Subcutaneous abdominal adipose tissue (tissue), 5 donors: ENCODE measurements around the gene ISCA2.
"Not testable (repeated sequence)": the region's sequence is repeated elsewhere in the genome, so short reads cannot be mapped to it uniquely, and the experiment has no call there.

Experiments used
- H3K27ac ChIP-seq: one replicate; pipeline ENCODE4 v1.7.0; 2013; ENCODE audit warnings: low read depth, mild to moderate bottlenecking, inconsistent platforms, low read length, moderate library complexity
- H3K27me3 ChIP-seq, 5 donors: one replicate each; pipeline ENCODE4 v1.7.0; 2013; ENCODE audit warnings: low read length in 5 of 5, inconsistent platforms in 1 of 5; ENCODE audit not compliant: control insufficient read depth in 5 of 5, insufficient read depth in 4 of 5
- H3K36me3 ChIP-seq, 5 donors: one replicate each; pipeline ENCODE4 v1.7.0; 2013; ENCODE audit warnings: low read length in 5 of 5; ENCODE audit not compliant: control insufficient read depth in 5 of 5, insufficient read depth in 5 of 5
- H3K4me1 ChIP-seq, 5 donors: one replicate each; pipeline ENCODE4 v1.7.0; 2013; ENCODE audit warnings: low read length in 5 of 5, mild to moderate bottlenecking in 3 of 5, moderate library complexity in 1 of 5; ENCODE audit not compliant: control insufficient read depth in 5 of 5, insufficient read depth in 5 of 5
- H3K4me3 ChIP-seq, 5 donors: one replicate each; pipeline ENCODE4 v1.7.0; 2013; ENCODE audit warnings: low read length in 5 of 5, low read depth in 1 of 5
- H3K9ac ChIP-seq, 5 donors: one replicate each; pipeline ENCODE4 v1.7.0; 2013; ENCODE audit warnings: low read length in 5 of 5, mild to moderate bottlenecking in 4 of 5, moderate library complexity in 3 of 5
- H3K9me3 ChIP-seq, 5 donors: one replicate each; pipeline ENCODE4 v1.7.0; 2013; ENCODE audit warnings: low read length in 5 of 5; ENCODE audit not compliant: control insufficient read depth in 5 of 5
- donor health status: healthy.
- donor health status: healthy.
- donor health status: healthy.
- donor health status: healthy.
- donor health status: healthy.

Gene ISCA2

DNA sequence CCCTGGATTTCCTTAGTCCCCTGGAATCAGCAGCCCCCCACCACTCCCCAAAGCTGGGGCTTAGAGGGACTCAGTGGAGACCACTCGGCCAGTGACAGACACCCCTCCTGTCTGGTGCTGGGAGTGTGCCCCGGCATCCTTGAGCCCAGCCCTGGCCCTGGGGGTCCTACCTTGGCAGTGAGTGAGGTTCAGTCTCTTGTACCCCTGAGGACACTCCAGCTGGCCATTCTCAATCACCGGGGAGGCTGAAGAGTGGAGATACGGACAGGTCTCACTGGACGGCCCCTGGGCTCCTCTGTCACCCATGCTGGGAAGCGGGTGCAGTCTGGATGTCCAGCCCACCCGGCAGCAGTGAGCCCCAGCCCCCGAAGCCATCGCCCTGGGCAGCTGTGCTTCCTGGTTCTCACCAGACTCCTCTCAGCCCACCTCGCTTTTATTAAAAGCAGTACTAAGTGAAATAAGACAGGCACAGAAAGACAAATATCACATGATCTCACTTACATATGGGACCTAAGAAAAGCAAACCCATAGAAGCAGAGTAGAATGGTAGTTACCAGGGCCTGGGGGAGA lies 42.3 kb downstream of the ISCA2 start:
- H3K9me3 ChIP-seq, result no peaks in the 10 kb centered on the region
- H3K27me3 ChIP-seq, result no peaks in the 10 kb centered on the region
- no peak overlapping the region for H3K27ac ChIP-seq
- H3K4me3 ChIP-seq, result no peak overlapping the region
- peaks cover 0 to 3% (median 0%) of the 10 kb centered on the region in 5 donors for H3K36me3 ChIP-seq
- no peak overlapping the region for H3K9ac ChIP-seq
- peaks cover 0 to 19% (median 11%) of the 10 kb centered on the region in 5 donors for H3K4me1 ChIP-seq

- H3K4me3 ChIP-seq, H3K36me3 ChIP-seq, H3K27me3 ChIP-seq, H3K9me3 ChIP-seq, H3K27ac ChIP-seq, H3K9ac ChIP-seq: not testable (repeated sequence)
- peaks cover 0 to 17% (median 11%) of the 10 kb centered on the region in 5 donors for H3K4me1 ChIP-seq
These were observed 42.8 kb downstream of the ISCA2 start for GRCh38 chr14:74536336-74536735.

GRCh38 chr14:74538411-74539391 lies 45.1 kb downstream of the ISCA2 start:
- no peaks in the 10 kb centered on the region for H3K9me3 ChIP-seq
- H3K27ac ChIP-seq, result no peak overlapping the region

GRCh38 chr14:74539503-74539902 lies 45.9 kb downstream of the ISCA2 start:
- Histone ChIP-seq H3K27ac (no peak overlapping the region), H3K36me3 (peaks cover 0 to 5% (median 0%) of the 10 kb centered on the region in 5 donors), H3K27me3 (no peaks in the 10 kb centered on the region), H3K4me3 (no peak overlapping the region), H3K9ac (no peak overlapping the region), H3K4me1 (peaks cover 0 to 12% (median 7%) of the 10 kb centered on the region in 5 donors), H3K9me3 (no peaks in the 10 kb centered on the region)

More at GRCh38 chr14:74538411-74539391, 45.1 kb downstream of the ISCA2 start:
- Histone ChIP-seq H3K4me1 (peaks cover 0 to 12% (median 7%) of the 10 kb centered on the region in 5 donors), H3K9ac (no peak overlapping the region), H3K36me3 (peaks cover 0 to 6% (median 0%) of the 10 kb centered on the region in 5 donors), H3K27me3 (no peaks in the 10 kb centered on the region), H3K4me3 (no peak overlapping the region)

DNA sequence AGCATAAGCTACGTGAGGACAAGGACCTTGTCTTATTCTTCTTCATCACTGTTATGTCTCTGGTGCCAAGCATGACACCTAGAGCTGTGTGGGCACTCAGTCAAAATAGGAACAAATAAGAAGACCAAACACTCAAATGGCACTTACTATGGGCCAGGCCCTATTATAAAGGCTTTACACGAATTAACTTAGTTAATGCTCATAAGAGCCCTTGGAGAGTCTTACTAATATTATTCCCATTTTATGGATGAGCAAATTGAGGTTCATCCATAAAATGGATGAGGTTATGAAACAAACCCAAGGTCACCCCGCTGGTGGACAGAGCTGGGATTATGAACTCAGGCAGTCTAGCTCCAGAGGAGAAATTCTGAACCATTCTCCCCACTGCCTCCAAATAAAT lies 47.7 kb downstream of the ISCA2 start:
- Histone ChIP-seq H3K4me1 (peaks cover 0 to 12% (median 7%) of the 10 kb centered on the region in 5 donors), H3K4me3 (no peak overlapping the region), H3K9me3 (no peaks in the 10 kb centered on the region), H3K36me3 (peaks cover 0 to 19% (median 3%) of the 10 kb centered on the region in 5 donors), H3K9ac (no peak overlapping the region), H3K27ac (no peak overlapping the region), H3K27me3 (no peaks in the 10 kb centered on the region)

- Histone ChIP-seq H3K9me3 (no peaks in the 10 kb centered on the region), H3K9ac (no peak overlapping the region), H3K27ac (no peak overlapping the region), H3K4me3 (no peak overlapping the region), H3K36me3 (peaks cover 0 to 22% (median 3%) of the 10 kb centered on the region in 5 donors), H3K27me3 (no peaks in the 10 kb centered on the region), H3K4me1 (peaks cover 0 to 12% (median 7%) of the 10 kb centered on the region in 5 donors)
These were observed 48.6 kb downstream of the ISCA2 start for GRCh38 chr14:74542056-74542685.

- peaks cover 0 to 14% (median 10%) of the 10 kb centered on the region in 5 donors for H3K4me1 ChIP-seq
- H3K27ac ChIP-seq, result no peak overlapping the region
- H3K27me3 ChIP-seq, result no peaks in the 10 kb centered on the region
- H3K9me3 ChIP-seq, result no peaks in the 10 kb centered on the region
- no peak overlapping the region for H3K4me3 ChIP-seq
- H3K36me3 ChIP-seq, result peaks cover 0 to 22% (median 3%) of the 10 kb centered on the region in 5 donors
- no peak overlapping the region for H3K9ac ChIP-seq
These were observed 50.3 kb downstream of the ISCA2 start for GRCh38 chr14:74543771-74544438.

DNA sequence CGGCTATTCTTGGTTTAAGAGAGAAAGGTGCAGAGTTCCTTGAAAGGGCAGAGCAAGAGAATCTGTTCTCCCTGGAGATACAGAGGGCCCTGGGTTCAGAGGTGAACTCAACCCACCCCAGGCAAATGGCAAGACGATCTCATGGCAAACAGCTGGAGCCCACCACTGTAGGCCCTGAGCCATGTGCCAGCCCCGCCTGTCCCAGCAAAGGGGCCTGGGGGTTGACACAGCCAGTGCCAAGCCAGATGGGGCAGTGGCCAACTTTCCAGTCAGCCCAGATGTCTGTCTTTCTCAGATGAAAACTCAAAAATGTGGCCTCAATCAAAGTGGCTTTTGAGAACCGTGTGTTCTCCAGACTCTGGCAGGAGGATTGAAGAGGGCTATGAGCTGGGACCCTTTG lies 51.8 kb downstream of the ISCA2 start:
- Histone ChIP-seq H3K9me3 (no peaks in the 10 kb centered on the region), H3K27me3 (no peaks in the 10 kb centered on the region), H3K36me3 (peaks cover 0 to 22% (median 3%) of the 10 kb centered on the region in 5 donors), H3K27ac (no peak overlapping the region), H3K4me1 (peaks cover 0 to 22% (median 14%) of the 10 kb centered on the region in 5 donors), H3K4me3 (no peak overlapping the region), H3K9ac (no peak overlapping the region)

DNA sequence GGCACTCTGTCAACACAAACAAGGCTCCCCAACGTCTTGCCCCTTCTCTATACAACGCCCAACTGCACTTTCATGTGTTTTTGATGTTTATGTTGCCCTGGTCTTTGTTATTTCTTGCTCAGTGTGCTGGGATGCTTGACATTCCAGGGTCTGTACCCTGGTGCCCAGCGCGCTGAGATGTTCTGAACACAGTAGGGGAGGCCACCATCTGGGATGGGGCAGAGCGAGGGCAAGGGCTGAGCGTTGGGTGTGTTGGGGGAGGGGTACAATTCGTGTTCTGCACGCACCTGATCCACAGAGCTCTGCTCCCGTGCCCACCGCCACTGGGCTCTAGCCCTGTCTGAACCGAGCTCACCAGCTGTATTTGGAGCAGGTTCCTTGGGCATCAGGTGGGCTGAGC lies 52.9 kb downstream of the ISCA2 start:
- Histone ChIP-seq H3K27ac (no peak overlapping the region), H3K4me3 (no peak overlapping the region), H3K36me3 (peaks cover 0 to 22% (median 3%) of the 10 kb centered on the region in 5 donors), H3K9me3 (no peaks in the 10 kb centered on the region), H3K4me1 (peaks cover under 1 to 26% (median 21%) of the 10 kb centered on the region in 5 donors), H3K9ac (no peak overlapping the region), H3K27me3 (no peaks in the 10 kb centered on the region)
